HG02970 (cell line): ENCODE results near the gene UST.
"Not testable (repeated sequence)": the region's sequence is repeated elsewhere in the genome, so short reads cannot be mapped to it uniquely, and the experiment has no call there.

Experiments
- ATAC-seq: cut with Tn5 transposase; IDR thresholded peaks from one replicate; pipeline ENCODE4 v1.9.1; 2021; ENCODE audit warnings: mild to moderate bottlenecking, moderate library complexity, moderate number of reproducible peaks; ENCODE audit not compliant: unreplicated experiment, low FRiP score

Gene UST

DNA sequence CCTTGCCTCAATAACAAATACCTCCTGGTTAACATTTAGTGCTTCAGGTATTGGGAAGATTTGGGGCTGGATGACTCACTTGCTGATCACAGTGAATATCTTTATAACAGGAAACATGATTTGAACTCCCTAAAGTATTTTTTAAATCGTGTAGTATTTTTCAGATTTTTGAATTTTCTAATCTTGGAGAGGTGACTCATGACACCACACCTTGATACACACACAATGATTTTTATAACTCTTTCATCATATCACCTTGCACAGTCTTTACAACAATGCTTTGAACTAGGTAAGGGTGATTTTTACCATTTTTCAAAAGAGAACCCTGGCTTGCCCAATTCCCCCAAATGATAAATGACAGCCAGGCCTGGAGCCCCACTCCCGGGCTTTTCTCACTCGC lies 273.5 kb downstream of the UST start:
- ATAC-seq: no peak

- no peak for ATAC-seq
Observed at GRCh38 chr6:149024361-149024760, 277.5 kb downstream of the UST start.

DNA sequence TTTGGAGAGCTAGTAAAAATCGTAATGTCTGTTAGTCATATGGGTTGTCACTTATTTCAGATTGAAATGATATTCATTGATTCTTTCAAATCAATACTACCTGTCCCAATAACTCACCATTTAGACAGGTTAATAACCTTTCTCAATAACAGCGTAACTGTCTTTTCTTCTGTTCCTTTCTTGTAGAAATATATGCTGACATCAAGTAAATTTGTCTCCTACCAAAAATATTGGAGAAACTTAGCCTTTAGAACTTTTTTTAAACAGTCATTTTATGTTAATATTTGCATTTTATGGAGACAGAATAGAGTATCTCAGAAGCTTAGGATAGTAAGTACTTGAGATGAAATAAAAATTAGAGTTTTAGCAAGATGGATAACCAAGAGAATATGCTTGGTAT lies 278.2 kb downstream of the UST start:
- ATAC-seq: no peak

- ATAC-seq: no peak
Observed at GRCh38 chr6:149026530-149026942, 279.7 kb downstream of the UST start.

DNA sequence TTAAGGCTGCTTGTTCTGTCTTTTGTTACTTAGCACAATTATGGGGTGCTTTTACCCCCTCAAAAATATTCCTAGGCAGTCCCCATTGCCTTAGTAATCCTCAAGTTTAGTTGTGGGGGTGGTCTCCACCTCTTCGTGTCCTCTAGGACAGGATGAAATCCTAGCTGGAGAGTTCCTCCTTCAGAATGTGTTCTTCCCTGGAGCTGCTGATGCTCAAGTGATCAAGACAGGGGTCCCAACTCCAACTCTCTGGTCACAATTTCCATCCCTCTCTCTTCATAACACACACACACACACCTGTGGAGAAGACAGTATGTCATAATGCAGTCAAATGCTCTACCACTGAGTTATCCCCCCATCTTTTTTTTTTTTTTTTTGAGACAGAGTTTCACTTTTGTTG lies 280.7 kb downstream of the UST start:
- no peak for ATAC-seq

- ATAC-seq: no peak
Observed at GRCh38 chr6:149028767-149029405, 282.1 kb downstream of the UST start.

- no peak for ATAC-seq
Observed at GRCh38 chr6:149031201-149031858, 284.5 kb downstream of the UST start.

- ATAC-seq: no peak
Observed at GRCh38 chr6:149031859-149032598, 285.2 kb downstream of the UST start.

- peak; percentile 67 for ATAC-seq
Observed at GRCh38 chr6:149032599-149033405, 286.0 kb downstream of the UST start.

- ATAC-seq: peak; percentile 29
Observed at GRCh38 chr6:149033454-149033853, 286.6 kb downstream of the UST start.

GRCh38 chr6:149035766-149036165 lies 288.9 kb downstream of the UST start:
- ATAC-seq: no peak

GRCh38 chr6:149037051-149037671 lies 290.3 kb downstream of the UST start:
- ATAC-seq: no peak

GRCh38 chr6:149039025-149039424 lies 292.2 kb downstream of the UST start:
- not testable (repeated sequence) for ATAC-seq

- ATAC-seq: no peak
Observed at GRCh38 chr6:149041953-149042352, 295.1 kb downstream of the UST start.

DNA sequence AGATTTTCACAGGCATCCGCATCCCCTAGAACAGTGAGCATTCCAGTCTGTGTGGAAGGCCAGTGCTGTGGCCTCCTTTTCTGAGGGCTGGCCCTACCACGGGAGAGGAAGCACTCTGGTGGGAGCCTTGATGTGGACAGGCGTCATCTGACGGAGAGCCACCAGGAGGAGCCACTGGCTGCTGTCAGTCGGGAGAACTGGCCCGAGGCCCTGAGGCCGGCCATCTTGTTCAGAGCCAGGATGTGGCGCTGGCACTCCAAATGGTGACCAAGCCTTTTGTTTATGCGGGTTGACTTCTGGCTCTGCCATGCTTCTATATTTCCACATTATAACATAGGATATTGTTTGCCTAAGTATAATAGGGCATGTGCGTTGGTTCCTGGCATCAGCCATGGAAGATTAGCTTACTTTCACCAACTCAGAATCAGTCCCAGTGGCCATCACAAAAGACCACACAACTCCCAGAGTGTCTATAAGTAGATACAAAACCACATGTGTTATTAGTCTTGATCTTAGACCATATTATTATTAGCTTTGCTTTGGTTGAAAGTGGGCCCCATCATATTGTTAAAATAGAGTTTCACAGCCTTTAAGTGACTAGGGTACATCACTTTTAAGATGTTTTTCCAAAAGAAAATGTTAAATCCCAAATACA lies 296.8 kb downstream of the UST start:
- ATAC-seq: no peak

- ATAC-seq: no peak
Observed at GRCh38 chr6:149044528-149044927, 297.7 kb downstream of the UST start.

DNA sequence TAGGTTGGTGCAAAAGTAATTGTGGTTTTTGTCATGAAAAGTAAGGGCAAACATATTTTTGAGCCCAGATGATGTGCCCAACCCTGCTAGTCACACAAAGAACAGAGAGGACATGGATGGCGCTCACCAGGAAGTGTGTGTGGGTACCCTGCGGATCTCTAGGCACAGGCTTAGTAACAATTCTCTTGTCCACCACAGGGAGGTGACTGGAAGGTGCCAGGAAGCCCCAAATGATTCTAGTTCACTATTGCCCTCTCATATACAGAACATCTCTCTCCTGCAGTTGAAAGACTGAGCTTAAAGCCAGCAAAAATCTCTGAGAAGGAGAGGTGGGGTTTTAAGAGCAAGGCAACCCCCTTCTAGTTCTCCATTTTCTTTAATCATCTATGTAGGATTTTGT lies 298.6 kb downstream of the UST start:
- no peak for ATAC-seq

GRCh38 chr6:149046164-149046821 lies 299.5 kb downstream of the UST start:
- no peak for ATAC-seq

GRCh38 chr6:149046822-149047246 lies 300.0 kb downstream of the UST start:
- ATAC-seq: no peak
